ENCODE data around the gene OR6C2.
"Not testable (repeated sequence)": the region's sequence is repeated elsewhere in the genome, so short reads cannot be mapped to it uniquely, and the experiment has no call there.

OR6C2 gene

GRCh38 chr12:55479136-55479535 is 35.3 kb downstream of the OR6C2 start:
- not testable (repeated sequence) for DNase-seq

GRCh38 chr12:55484284-55484683 is 40.4 kb downstream of the OR6C2 start:
- not testable (repeated sequence) for DNase-seq

GRCh38 chr12:55492078-55492477 is 48.2 kb downstream of the OR6C2 start, which contains the start of gene OR6C68:
OR6C68 (plus strand) TSS chr12:55492378; CDS start chr12:55492378, 0 bp downstream.
- no peak for DNase-seq

DNA sequence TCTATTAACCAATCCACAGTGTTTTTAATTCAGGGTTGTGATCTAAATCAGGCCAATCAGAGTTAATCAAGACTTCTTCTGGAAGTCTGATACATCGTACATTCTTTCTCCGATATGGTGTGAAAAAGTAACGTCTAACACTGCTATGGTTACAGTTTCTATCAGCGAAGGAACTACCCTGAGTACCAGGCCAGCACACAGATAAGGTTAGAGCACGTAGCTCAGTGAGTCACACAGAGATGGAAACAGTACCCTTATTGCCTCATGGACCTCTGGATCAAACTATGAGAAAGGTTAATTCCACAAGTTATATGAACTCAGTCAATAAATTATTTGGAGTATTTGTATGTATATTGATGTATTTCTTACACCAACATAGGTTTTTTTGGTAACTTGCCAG is 51.6 kb downstream of the OR6C2 start:
- no peak for DNase-seq

- DNase-seq, result no peak
These were observed 55.4 kb downstream of the OR6C2 start for GRCh38 chr12:55499231-55499630.

DNA sequence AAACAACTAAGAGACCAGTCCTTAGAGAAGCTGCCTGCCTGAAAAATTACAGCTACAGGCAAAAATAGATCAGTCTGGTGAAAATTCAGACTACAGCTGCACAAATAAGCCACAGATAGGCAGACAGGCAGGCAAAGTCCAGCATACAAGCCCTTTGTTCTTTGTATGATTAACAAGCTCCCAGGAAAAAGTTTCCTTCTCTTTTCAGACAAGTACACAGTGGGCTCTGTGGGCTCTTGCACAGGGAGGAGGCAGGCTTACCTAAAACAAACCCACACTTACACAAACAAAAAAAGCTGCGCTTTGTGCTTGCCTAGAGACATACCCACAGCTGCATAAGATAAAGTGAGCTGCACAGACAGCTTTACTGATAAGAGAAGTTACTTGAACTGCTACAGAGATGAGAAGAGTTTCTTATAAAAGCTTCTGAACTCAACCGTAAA is 56.0 kb downstream of the OR6C2 start:
- DNase-seq, result no peak

GRCh38 chr12:55501601-55502000 is 57.7 kb downstream of the OR6C2 start:
- DNase-seq, result no peak

Measured in amniotic stem cell (primary cell).